GM21515 (cell line): ENCODE results near the gene IGSF23.
"Not testable (repeated sequence)": the region's sequence is repeated elsewhere in the genome, so short reads cannot be mapped to it uniquely, and the experiment has no call there.

Experiments
- ATAC-seq: cut with Tn5 transposase; IDR thresholded peaks from one replicate; pipeline ENCODE4 v1.9.1; 2021; ENCODE audit not compliant: unreplicated experiment

IGSF23 gene

DNA sequence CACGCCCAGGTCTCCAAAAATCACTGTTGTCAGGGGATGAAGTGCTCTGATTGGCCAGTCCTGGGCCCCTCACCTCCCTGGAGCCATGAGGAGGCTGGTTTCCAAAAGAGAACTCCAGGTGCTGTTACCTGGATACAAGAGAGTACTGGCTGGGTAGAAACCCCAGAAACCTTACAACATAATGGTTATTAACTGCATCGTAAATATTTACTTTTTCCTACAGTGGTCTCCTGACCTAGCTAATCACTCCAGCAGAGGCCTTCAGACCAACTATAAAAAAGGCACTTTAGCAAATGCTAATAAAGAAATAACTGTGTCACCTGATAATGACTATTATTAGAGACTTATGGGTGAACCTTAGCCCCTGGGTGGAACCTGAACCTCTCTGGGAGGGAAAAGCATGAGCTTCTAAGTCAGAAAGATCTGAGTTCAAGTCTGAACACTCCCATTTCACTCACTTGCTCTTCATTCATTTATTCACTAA lies 1.5 kb upstream of the IGSF23 start:
- ATAC-seq = no peak

- no peak for ATAC-seq
Observed at GRCh38 chr19:44614313-44614712, 950 bp downstream of the IGSF23 start.

GRCh38 chr19:44615863-44616247 lies 2.5 kb downstream of the IGSF23 start:
- ATAC-seq = no peak

DNA sequence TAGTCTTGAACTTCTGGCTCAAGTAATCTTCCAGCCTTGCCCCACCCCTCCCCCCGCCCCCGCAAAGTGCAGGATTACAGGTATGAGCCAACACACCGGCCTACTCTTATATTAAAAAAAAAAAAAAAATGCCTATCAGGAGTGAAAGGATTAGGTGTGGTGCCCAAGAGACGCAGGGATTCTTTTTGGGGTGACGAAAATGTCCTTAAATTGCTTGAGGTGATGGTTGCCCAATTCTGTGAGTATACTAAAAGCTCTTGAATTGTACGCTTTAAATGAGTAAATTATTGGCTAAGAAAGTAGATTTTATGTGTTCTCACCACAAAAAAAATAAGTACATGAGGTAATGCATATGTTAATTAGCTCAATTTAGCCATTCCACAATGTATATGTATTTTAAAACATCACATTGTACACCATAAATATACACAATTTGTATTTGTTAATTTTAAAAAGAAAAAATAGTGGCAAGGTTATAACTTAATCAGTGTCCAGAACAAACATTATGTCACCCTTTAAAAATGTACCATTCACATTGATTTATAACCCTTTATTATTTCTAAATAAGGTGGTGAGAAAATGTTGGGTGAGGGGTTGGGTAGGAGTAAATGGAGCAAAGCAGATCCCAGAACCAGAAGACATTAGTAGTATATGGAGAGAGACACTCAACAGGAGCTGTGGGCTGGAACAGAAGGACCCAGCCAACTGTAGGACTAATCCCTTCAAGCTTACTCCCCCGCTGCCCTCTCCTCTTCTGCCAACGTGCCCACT lies 3.9 kb downstream of the IGSF23 start:
- ATAC-seq = no peak

- no peak for ATAC-seq
Observed at GRCh38 chr19:44618640-44619357, 5.4 kb downstream of the IGSF23 start.

GRCh38 chr19:44620667-44621066 lies 7.3 kb downstream of the IGSF23 start:
- ATAC-seq = no peak

DNA sequence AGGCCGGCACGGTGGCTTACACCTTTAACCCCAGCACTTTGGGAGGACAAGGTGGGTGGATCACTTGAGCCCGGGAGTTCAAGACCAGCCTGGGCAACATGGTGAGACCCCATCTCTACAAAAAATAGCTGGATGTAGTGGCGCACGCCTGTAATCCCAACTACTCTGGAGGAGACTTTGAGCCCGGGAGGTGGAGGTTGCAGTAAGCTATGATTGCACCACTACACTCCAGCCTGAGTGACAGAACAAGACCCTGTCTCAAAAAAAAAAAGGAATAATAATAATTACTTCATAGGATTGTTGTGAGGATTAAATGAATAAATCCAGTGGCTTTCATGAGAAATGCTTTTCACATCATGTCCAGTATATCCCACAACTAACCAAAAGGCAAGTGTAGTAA lies 8.0 kb downstream of the IGSF23 start:
- ATAC-seq = no peak

- no peak for ATAC-seq
Observed at GRCh38 chr19:44623080-44623479, 9.7 kb downstream of the IGSF23 start.

- ATAC-seq = no peak
Observed at GRCh38 chr19:44623626-44624025, 10.3 kb downstream of the IGSF23 start.

DNA sequence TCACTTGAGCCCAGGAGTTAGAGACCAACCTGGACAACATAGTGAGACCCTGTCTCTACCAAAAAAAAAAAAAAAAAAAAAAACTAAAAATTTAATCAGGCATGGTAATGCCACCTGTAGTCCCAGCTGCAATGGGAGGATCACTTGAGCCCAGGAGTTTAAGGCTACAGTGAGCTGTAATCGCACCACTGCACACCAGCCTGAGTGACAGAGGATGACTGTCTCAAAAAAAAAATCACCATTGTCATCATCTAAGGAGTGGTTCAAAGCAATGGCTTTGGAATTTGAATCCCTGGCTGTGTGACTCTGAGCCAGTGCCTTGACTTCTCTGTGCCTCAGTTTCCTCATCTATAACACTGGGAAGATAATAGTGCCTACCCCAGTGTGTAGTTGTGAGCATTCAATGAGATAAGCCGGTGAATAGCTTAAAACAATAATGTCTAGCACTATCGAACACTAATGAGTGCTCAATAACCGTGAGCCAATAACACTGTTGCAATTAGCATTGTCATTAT lies 11.5 kb downstream of the IGSF23 start:
- ATAC-seq = no peak

DNA sequence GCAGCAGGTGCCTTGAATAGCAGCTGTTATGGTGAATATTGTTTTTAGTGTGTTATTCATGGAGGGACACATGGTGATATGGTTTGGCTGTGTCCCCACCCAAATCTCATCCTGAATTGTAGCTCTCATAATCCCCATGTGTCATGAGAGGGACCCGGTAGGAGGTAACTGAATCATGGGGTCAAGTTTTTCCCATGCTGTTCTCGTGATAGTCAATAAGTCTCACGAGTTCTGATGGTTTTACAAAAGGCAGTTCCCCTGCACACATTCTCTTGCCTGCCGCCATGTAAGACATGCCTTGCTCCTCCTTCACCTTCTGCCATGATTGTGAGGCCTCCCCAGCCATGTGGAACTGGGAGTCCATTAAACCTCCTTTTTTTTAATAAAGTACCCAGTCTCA lies 12.3 kb downstream of the IGSF23 start:
- ATAC-seq = not testable (repeated sequence)

DNA sequence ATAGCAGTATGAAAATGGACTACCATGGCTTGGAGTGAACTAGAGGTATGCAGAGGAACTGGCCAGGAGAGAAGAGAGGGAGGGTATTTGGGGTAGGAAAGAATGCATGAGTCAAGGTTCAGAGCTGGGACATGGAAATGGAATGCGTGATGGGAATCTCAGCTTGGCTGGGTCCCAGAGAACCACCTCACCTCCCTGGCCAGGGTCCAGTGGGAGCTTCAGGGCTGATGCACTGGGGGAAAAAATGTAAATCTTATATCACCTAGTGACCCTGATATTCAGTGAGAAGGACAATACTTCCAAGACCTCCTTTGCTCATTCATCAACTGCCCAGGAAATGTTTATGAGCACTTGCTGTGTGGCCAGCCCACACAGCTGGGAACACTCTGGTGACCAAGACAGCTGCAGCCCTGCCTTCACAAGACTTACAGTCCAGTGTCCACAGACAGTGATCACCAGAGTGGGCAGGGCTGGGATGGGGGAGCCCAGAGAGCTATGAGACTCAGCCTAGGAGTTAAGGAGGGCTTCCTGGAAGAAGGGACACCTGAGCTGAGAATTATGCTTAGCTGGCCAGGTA lies 12.8 kb downstream of the IGSF23 start:
- ATAC-seq = no peak

- ATAC-seq = no peak
Observed at GRCh38 chr19:44627631-44628030, 14.3 kb downstream of the IGSF23 start.

- no peak for ATAC-seq
Observed at GRCh38 chr19:44628793-44629192, 15.4 kb downstream of the IGSF23 start.

DNA sequence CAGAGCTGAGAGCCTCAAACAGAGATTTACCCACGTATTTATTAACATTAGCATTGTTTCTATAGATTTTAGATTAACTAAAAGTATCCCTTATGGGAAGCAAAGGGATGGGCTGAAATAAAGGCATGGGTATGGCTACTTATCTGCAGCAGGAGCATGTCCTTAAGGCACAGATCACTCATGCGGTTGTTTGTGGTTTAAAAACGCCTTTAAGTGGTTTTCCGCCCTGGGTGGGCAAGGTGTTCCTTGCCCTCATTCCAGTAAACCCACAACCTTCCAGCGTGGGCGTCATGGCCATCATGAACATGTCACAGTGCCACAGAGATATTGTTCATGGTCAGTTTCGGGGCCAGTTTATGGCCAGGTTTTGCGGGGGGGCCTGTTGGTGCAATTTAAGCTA lies 18.2 kb downstream of the IGSF23 start:
- ATAC-seq = not testable (repeated sequence)

- not testable (repeated sequence) for ATAC-seq
Observed at GRCh38 chr19:44634058-44634457, 20.7 kb downstream of the IGSF23 start.

DNA sequence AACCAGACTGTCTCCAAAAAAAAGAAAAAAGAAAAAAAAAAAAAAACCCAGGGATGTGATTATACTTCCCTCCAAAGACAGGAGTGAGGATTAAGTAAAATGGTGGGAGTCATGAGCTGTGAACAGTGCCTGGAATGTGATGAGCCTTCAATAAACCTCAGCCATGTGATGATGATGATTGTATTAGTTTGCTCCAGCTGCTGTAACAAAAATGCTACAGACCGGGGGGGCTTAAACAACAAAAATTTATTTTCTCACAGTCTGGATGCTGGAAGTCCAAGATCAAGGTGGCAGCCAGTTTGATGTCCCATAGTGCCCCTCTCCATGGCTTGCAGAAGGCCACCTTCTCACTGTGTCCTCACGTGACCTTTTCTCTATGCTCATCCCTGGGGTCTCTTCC lies 21.4 kb downstream of the IGSF23 start:
- no peak for ATAC-seq

DNA sequence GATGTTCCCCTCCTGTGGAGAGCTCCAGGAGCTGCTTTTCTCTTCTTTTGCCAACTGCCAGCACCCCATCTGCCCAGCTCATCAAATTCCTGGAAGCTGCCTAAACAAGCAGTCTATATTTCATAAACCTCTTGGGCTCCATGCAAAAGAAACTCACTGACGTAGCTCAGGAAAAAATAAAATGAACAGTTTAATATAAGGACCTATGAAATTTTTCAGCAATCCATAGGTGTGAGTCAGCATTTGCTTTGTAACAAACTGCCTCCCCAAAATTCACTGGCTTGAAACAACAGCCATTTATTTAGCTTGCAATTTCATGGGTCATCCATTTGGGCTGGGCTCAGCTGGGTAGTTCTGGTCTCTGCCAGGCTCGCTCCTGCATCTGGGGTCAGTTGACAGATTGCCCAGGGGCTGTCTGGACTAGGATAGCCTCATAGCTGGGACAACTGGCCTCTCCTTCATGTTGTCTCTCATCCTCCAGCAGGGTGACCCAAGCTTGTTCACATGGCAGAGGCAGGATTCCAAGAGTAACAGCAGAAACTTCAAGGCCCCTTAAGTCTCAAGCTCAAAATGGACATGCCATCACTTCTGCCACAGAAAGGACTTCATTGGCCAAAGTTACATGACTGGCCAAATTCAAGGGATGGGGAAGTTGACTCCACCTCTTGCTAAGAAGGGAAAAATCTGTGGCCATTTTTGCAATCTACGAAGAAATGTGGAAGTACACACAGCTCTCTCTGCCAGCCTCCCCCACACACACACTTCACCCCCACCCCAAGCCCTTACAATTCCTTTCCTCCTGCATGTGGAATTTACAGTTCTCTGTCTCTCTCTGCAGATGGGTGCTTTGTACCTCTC lies 22.4 kb downstream of the IGSF23 start:
- no peak for ATAC-seq

DNA sequence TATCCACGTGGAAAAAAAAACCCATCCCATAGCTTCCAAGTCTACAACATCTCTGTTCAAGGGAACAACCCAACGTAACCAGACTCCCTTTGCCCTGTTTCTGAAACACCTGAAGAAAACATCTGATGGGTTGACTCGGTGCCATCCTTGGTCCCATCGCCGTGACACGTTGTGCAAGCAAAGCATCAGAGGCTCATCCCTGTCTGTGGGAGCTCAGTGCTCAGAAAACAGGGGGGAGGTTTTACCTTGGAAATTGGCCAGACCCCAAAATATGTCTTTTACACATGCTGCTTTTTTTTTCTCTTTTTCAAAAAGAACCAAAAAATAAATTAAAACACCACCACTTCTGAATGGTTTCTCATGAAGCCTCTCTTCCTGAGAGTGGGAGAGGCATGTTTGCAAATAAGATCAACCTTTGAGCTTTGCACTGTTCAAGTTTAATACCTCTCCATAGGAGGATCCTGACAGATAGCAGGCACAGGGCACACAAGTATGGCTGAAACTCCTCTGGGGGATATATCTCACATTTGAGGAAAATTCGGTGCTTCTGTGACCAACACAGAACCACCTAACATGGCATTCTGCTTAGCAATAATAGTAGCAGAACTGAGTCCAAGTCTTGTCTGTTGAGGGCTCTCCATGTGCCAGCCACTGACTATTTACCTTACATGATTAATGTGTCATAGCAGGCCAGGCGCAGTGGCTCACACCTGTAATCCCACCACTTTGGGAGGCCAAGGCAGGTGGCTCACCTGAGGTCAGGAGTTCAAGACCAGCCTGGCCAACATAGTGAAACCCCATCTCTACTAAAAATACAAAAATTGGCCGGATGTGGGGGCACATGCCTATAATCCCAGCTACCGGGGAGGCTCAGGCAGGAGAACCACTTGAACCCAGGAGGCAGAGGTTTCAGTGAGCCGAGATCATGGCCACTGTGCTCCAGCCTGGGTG lies 23.4 kb downstream of the IGSF23 start:
- ATAC-seq = no peak

GRCh38 chr19:44637390-44637764 lies 24.0 kb downstream of the IGSF23 start:
- ATAC-seq = no peak
